GM18858 (cell line): ENCODE measurements around the gene DOK6.
"Not testable (repeated sequence)": the region's sequence is repeated elsewhere in the genome, so short reads cannot be mapped to it uniquely, and the experiment has no call there.

Experiments used
- ATAC-seq: cut with Tn5 transposase; IDR thresholded peaks from one replicate; pipeline ENCODE4 v1.9.1; 2021; ENCODE audit not compliant: unreplicated experiment

The DOK6 gene

DNA sequence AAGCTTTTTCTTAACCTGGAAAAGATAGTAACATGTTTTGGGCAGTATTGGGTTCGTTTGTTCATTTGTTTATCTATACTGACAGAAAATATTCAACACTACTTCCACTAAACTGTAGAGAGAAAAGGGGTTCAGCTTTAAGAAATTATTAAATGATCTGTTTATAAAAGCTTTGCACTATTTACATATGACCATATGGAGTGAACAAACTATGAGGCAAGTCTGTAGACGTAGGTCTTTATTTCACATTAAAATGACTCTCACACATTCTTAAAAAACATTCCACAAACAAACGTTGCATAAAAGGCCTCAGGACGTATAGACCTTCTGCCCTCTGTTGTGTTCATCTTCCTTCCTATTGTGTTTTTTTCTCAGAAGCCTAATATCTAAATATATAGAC, 452.4 kb downstream of the DOK6 start:
- ATAC-seq = no peak

DNA sequence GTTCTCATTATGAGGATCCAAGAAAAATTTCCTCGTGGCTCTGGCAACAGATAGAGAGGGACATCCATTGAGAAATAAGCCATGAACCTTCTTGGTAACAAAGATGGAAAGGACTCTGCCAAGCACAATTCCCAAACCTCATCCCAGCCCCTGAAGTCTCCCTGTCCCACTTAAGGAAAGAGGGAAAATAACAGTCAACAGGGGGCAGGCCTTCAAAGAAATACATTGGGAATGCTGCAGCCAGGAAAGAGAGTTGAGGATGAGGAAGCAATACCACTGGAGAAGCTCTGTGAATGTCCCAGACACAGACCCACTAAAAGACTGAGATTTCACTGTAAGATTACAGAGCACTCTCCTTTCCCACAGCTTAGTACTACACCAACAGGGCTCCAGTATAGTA, 453.8 kb downstream of the DOK6 start:
- ATAC-seq = no peak

DNA sequence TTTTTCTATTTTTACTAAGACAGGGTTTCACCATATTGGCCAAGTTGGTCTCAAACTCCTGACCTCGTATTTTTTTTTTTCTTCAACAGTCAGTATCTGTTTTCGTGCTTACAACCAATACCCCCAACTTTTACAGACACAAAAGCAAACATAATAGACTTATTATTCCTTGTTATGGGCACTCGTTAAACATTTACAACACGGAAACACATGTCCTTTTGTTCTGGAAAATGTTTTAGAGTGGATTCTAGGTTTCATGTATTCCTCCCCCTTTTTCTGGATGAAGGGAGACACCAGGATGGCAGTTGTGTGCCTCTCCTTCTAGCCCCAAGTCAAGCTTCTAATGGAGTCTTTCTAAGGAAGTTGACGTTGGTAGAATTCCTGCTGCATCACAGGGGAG, 458.2 kb downstream of the DOK6 start:
- ATAC-seq = no peak

DNA sequence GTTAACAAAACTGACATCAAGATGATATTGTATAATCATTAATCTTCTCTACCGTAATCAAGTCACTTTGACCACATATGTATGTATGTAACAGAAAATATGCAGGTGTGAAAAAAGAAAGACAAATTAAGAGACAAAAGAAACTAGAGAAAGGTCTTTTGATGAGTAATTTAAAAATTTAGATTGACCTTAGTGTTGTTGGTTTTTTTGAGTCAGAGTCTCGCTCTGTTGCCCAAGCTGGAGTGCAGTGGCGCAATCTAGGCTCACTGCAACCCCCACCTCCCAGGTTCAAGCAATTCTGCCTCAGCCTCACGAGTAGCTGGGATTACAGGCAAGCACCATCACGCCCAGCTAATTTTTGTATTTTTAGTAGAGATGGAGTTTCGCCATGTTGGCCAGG, 464.1 kb downstream of the DOK6 start:
- peak; percentile 93 for ATAC-seq

DNA sequence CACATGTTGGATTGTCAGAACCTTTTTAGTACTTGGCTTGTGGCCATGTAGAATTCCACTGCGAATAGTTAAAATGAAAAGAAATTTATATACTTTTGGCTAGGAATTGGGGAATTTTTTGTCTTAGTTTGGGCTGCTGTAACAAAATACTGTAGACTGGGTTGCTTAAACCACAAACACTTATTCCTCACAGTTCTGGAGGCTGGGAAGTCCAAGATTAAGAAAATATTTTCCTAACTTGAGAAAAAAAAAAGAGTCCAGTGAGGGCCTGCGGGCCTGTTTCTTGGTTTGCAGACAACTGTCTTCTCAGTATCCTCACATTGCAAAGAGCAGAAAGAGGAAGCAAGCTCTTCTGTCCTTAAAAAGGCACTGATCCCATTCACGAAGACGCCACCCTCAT, 465.1 kb downstream of the DOK6 start:
- no peak for ATAC-seq

DNA sequence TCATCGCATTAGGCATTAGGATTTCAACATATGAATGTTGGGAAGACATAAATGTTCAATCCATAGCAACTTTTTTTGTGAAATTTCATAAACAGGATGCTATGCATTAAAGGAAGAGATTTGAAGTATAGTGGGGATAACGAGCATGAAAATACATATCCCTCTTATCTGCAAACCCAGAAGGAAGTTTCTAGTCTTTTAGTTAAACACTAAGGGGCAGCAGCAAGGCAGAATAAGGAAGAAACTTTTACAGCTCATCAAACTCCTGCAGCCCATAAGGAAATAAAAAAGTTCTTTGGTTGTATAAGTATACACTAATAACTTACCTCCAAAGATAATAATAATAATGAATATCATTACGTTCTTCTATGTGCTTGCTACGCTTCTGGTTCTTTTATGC, 465.5 kb downstream of the DOK6 start:
- no peak for ATAC-seq

DNA sequence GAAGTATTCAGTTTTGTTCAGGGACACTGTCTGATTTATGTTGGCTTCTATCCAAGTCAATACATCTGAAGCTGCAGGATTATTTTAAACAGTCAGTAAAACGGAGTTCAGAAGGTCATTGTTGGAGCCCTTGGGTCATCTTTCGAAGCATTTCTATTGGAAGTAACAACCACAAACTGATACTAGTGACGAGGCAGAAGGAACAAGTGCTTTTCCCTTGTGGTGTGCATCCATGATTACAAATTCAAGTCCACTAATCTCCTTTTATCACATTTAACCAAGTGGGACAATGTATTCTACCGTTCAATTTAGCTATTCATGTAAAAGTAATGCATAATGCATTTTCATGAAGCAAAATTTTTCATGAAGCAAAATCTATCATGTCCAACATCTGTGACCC, 470.0 kb downstream of the DOK6 start:
- no peak for ATAC-seq

DNA sequence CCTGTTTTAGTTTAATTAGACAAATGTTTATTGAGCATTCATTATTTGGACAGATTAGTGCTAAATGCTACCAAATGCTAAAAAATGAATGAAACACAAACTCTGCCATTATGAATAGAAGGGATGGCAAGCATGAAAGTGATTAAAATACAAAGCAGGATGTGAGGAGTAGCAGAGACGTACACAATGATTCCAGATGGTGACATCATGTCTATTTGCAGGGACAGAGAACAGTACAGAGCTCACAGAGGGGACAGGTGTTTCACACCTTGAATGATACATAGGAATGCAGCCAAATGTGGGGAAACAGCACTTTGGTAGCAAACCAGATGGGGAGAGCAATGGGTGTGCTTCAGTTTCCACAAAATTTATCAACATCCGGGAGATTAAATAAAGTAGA, 470.7 kb downstream of the DOK6 start:
- ATAC-seq = no peak

DNA sequence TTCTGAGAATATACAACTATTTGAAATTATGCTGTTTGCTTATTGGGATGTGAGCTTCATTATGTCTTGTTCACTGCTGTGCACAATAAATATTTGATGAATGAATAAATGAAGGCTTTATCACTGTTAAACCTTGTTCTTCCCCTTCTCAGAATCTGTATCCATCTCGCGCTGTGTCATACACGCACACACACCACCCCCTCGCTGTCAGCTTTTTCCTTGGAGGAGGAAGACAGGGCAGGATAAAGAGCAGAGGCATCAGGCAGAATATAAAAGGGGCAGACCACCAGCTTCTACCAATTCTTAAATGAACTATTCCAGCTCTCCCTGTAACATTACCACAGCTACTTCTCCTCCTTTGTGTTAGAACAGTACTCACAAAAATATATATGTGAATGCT, 472.0 kb downstream of the DOK6 start:
- no peak for ATAC-seq

DNA sequence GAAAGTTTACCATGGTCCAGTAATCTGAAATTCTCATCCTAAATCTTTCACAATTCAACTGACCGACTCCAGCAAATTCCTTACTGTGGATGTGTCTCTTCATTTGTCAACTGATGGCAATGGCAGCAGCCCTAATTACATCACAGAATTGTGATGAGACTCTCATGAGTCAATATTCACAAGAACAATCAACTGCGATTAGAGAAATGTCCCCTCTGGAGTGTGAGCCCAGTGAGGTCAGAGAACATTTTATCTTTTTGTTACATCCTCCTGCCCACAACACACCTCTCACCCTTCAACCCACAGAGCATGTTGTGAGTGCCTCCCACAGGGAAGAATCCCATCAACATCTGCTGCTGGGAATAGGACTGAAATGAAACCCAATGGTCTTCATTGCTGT, 473.4 kb downstream of the DOK6 start:
- ATAC-seq = no peak

DNA sequence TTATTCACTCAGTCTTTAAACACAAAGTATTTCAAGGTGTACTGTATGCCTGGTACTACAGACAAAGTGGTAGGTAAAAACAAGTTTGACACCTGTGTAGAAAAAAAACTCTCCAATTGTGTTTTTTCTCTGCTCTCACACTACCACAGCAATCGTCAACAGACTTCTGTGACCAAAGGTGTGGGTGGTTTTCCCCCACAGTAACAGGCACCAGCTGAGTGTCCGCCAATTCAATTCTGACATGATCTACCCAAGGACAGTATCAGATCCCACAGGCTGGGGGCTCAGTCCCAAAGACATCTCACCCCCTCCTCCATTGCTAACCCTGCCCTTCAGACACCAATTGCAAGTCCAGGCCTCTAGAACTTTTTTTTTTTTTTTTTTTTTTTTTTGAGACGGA, 475.8 kb downstream of the DOK6 start:
- no peak for ATAC-seq

DNA sequence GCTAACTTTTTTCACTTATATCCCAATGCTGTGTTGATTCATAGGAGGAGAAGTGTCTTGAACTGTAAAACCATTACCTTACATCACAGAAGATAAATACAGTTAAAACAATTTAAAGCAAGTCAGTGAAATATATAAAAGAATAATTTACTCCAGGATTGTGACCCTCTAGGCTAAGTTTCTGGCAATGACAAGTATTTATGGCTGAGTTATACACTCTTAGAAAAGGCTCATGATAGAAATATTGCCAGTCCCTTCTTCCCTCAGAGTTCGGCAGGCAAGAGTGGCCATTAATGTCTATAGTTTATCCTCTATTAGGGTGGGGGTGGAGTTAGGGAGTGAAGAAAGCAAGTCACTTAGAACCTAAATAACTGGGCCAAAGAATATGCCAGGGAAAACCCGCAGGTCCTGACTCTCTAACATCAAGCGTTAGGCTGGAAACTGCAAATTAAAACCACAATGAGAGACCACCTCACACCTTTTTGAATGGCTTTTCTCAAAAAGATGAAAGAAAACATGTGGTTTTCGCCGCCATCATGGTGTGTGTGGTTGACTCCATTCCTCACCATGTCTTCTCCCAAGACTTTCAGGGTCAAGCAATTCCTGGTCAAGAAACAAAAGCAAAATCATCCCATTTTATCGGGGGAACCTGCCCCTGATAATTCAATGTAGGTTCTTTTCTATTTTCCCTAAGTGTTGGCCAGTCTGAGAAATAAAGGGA, 477.7 kb downstream of the DOK6 start:
- no peak for ATAC-seq

DNA sequence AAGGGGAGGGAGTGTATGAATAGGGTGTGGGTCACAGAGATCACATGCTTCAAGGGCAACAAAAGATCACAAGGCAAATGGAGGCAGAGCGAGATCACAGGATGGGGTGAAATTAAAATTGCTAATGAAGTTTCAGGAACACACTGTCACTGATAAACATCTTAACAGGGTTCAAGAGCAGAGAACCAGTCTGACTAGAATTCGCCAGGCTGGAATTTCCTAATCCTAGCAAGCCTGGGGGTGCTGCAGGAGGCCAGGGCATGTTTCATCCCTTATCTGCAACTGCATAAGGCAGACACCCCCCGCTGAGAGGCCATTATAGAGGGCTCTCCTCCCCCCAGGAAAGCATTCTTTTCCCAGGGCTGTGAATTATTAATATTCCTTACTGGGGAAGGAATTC, 478.4 kb downstream of the DOK6 start:
- not testable (repeated sequence) for ATAC-seq

DNA sequence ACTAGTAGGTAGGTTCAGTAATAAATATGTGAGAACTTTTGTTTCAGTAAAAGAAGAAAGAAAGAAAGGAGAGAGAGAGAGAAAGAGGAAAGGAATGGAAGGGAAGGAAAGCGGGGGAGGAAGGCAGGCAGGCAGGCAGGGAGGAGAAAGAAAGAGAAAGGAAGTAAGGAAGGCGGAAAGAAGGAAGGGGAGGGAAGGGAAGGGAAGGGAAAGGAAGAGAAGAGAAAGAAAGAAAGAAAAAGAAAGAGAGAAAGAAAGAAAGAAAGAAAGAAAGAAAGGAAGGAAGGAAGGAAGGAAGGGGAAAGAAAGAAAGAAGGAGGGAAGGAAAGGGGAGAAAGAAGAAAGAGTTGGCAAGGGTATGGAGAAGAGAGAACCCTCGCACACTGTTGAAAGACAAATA, 479.4 kb downstream of the DOK6 start:
- no peak for ATAC-seq

DNA sequence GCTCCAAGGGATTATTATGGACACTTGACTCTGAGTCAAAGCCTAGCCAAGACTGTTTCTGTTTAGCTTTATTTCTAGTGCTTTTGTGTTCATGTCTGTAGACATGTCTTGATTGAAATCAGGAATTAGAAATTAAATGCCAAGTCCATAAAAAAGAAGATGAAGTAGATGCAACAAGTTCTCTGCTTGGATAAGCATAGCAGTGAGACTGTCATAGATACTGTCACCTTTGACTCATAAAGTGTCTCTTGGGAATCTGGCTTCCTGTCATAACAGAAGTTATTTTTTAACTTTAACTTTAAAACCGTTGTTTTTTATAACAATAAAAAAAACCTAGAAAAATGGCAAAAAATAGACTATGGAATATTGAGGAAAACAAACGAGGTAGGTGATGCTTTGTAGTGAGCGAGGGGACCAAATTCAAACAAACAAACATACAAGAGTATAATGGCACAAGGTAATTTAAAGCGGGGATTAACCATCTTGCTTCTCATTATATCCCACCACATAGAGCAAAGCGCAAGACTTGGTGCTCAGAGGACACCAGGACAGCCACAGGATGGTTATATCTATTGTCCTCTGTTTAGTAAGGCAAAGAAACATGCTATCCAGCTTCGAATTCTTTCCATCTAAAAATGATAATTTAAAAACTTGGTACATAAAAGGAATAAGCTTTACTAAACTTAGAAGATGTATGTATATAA, 482.4 kb downstream of the DOK6 start:
- peak; percentile 63 for ATAC-seq

DNA sequence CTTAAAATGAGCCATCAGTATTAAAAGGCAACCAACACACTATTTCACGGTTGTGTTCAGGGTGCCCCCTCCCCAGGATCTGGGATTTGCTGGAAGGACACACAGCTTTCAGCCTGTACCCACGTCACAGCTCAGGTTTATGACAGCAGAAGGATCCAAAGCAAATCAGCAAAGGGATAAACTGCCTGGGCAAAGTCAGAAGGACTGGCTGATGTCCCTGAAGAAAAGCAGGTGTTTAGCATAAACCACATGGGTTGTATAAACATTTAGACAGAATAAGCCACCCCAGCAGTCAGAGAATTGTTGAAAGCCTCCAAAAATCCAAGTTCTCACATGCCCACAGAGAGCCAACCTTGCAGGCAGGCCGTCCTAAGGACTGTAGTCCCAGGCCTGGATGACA, 483.1 kb downstream of the DOK6 start:
- ATAC-seq = no peak

DNA sequence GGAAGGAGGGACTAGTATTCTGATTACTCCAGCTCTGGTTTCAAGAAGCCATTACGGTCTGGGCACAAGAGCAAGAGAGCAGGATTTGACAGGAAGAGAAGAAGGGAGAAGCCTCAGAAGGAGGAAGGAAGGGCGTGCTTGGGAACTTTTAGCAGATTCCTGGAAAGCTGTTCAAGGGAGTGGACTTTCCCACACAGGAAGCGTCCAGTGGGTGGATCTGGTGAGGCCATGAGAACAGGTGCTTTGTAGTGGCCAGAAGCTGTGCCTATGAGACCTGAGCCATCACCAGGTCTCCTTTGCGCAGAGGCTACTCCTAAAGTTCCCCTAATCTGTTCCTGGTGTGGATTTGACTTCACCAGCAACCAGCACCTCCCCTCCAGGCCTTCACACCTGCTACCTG, 484.7 kb downstream of the DOK6 start:
- no peak for ATAC-seq

DNA sequence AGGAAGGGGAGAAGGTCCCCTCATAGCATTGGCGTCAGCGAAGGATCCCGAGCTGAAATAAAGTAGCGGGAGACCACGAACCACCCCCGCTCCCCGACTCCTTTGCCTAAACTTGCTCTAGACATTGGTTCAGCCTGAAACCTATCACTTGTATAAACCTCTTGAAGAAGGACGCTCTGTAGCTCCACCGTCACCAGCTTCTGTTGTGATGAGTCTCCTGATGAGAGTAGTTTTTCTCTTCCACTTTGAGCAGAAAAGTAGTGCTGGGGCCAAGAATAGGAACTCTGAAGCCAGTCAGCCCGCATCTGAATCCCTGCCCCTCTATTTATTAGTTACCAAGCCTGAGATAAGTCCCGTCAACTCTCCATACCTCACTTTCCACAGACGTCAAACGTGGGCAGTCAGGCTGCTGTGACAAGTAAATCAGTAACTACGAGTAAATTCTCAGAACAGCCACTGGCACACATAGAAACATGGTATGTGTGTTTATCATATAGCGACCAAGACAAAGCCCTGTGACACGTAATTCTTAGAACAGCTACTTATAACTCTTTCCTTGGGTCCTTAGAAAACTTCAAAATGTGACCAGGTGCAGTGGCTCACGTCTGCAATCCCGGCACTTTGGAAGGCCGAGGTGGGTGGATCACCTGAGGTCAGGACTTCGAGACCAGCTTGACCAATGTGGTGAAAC, 485.3 kb downstream of the DOK6 start:
- ATAC-seq = peak; percentile 62

DNA sequence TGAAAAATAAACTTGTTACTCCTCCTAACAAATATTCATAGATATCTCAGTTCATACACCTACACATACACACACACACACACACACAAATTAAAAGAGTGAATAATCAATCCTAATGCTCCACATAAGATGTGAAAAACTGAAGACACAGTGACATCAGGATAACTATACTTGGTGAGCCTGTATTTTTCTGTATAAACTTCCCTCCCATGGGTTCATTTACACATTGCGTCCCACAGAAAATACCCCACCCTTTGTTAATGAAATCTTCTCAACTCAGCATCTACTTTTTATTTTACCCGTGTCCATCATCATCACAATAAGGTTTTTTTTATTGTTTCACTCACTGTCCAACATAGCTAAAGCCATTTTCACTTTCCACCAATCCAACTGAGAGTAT, 486.6 kb downstream of the DOK6 start:
- no peak for ATAC-seq

DNA sequence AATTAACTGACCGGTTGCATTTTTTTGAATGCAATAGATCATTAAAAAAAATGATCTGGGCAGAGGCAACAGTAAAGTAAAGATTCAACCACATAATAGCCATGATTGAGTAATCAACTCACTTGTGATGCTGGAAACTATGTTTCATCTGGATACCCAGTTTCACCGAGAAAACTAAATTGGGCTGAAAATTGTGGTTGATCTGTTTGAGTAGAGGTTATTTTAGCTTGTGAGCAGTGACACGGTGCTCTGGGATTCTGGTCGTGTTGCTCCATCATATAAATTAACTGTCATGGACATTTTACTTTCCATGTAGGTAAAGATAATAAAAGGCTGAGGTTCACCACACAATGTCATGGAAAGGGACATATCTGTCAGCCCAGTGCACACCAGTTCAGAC, 488.3 kb downstream of the DOK6 start:
- ATAC-seq = no peak

DNA sequence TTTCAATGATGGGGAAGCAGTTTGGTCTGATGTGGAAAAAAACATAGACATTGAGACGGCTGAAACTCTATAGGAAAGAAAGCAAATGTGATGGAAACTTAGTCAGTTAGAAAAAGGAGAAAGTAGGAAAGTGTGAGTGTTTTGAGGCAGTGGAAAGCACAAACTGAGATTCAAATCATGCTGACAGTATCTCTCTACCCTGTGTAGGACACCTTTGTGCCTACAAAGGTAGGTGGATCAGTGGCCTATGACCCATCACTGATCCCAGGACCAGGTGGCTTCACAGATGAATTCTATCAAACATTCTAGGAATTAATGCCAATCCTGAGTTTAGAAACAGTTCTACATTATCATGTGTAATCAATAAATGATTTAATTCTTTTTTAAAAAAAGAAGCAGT, 489.9 kb downstream of the DOK6 start:
- no peak for ATAC-seq

DNA sequence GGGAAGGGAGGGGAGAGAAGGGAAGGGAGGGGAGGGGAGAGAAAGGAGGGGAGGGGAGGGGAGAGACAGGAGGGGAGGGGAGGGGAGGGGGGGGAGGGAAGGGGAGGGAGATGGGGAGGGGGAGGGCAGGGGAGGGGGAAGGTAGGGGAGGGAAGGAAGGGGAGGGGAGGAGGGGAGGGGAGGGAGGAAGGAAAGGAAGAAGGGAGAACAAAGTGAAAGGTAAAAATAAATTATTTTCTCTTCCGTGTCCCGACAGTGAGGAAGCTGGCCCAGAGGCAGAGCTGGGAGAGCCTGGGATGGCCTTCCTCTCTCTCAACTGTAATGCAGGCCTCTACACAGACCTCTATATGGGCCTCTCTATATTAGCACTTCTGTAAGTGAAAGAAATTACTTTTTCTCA, 493.8 kb downstream of the DOK6 start:
- ATAC-seq = no peak
